Nephron progenitor cell (in vitro differentiated cells): Measurements from ENCODE around the gene GRID2.

ENCODE experiments used
- DNase-seq: peaks from one replicate; pipeline ENCODE4 v3.0.0; 2021
- H3K27ac Mint-ChIP-seq: 2 replicates; pipeline ENCODE4 v1.8.0; 2021; ENCODE audit warnings: mild to moderate bottlenecking, moderate library complexity, mixed read lengths
- H3K27me3 Mint-ChIP-seq: 2 replicates; pipeline ENCODE4 v1.8.0; 2021; ENCODE audit warnings: mild to moderate bottlenecking, low read depth, mixed read lengths; ENCODE audit not compliant: poor library complexity
- H3K36me3 Mint-ChIP-seq: 2 replicates; pipeline ENCODE4 v1.8.0; 2021; ENCODE audit warnings: low read depth, mixed read lengths
- H3K4me1 Mint-ChIP-seq: 2 replicates; pipeline ENCODE4 v1.8.0; 2021; ENCODE audit warnings: mixed read lengths
- H3K4me3 Mint-ChIP-seq: 2 replicates; pipeline ENCODE4 v1.8.0; 2021; ENCODE audit warnings: mild to moderate bottlenecking, moderate library complexity, mixed read lengths
- H3K9me3 Mint-ChIP-seq: 2 replicates; pipeline ENCODE4 v1.8.0; 2021; ENCODE audit warnings: mild to moderate bottlenecking, moderate library complexity, mixed read lengths
- CTCF ChIP-seq: fragments of 200-600 bp; sonication (generic); IDR thresholded peaks from 2 replicates; pipeline ENCODE4 v1.5.0; 2021; ENCODE audit warnings: antibody characterized with exemption

GRID2 gene

GRCh38 chr4:93515208-93515607 is 1211.4 kb downstream of the GRID2 start:
- no peak overlapping the region for H3K4me3 Mint-ChIP-seq
- no peaks in the 10 kb centered on the region for H3K36me3 Mint-ChIP-seq
- DNase-seq, result no peak
- H3K4me1 Mint-ChIP-seq, result no peaks in the 10 kb centered on the region
- no peaks in the 10 kb centered on the region for H3K9me3 Mint-ChIP-seq
- no peaks in the 10 kb centered on the region for H3K27me3 Mint-ChIP-seq
- no peak overlapping the region for H3K27ac Mint-ChIP-seq
- TF ChIP-seq CTCF, result no peak

- TF ChIP-seq CTCF, result no peak
- Mint-ChIP-seq H3K27ac (no peak overlapping the region), H3K4me3 (no peak overlapping the region), H3K27me3 (no peaks in the 10 kb centered on the region), H3K4me1 (no peaks in the 10 kb centered on the region), H3K36me3 (no peaks in the 10 kb centered on the region), H3K9me3 (no peaks in the 10 kb centered on the region)
- DNase-seq, result no peak
These were observed 1226.1 kb downstream of the GRID2 start for GRCh38 chr4:93529692-93530372.

- H3K27me3 Mint-ChIP-seq, result no peaks in the 10 kb centered on the region
- H3K9me3 Mint-ChIP-seq, result no peaks in the 10 kb centered on the region
- H3K4me3 Mint-ChIP-seq, result no peak overlapping the region
- H3K27ac Mint-ChIP-seq, result no peak overlapping the region
- no peak for DNase-seq
- no peak for TF ChIP-seq CTCF
- H3K4me1 Mint-ChIP-seq, result no peaks in the 10 kb centered on the region
- H3K36me3 Mint-ChIP-seq, result no peaks in the 10 kb centered on the region
These were observed 1228.5 kb downstream of the GRID2 start for GRCh38 chr4:93532234-93532633.

GRCh38 chr4:93540562-93540961 is 1236.8 kb downstream of the GRID2 start:
- Mint-ChIP-seq H3K36me3 (no peaks in the 10 kb centered on the region), H3K27me3 (no peaks in the 10 kb centered on the region), H3K27ac (no peak overlapping the region), H3K4me1 (no peaks in the 10 kb centered on the region), H3K4me3 (no peak overlapping the region), H3K9me3 (no peaks in the 10 kb centered on the region)
- DNase-seq, result no peak
- TF ChIP-seq CTCF, result no peak

GRCh38 chr4:93561842-93562241 is 1258.1 kb downstream of the GRID2 start:
- H3K9me3 Mint-ChIP-seq, result peaks cover 3% of the 10 kb centered on the region
- H3K4me3 Mint-ChIP-seq, result no peak overlapping the region
- no peak overlapping the region for H3K27ac Mint-ChIP-seq
- no peak for DNase-seq
- H3K27me3 Mint-ChIP-seq, result no peaks in the 10 kb centered on the region
- no peaks in the 10 kb centered on the region for H3K36me3 Mint-ChIP-seq
- H3K4me1 Mint-ChIP-seq, result no peaks in the 10 kb centered on the region
- TF ChIP-seq CTCF, result no peak

GRCh38 chr4:93568758-93569157 is 1265.0 kb downstream of the GRID2 start:
- no peak for TF ChIP-seq CTCF
- Mint-ChIP-seq H3K4me3 (no peak overlapping the region), H3K36me3 (no peaks in the 10 kb centered on the region), H3K9me3 (no peaks in the 10 kb centered on the region), H3K4me1 (no peaks in the 10 kb centered on the region), H3K27me3 (no peaks in the 10 kb centered on the region), H3K27ac (no peak overlapping the region)
- no peak for DNase-seq
